ENCODE results near the gene RUVBL2. TPM values are rescaled to one million over a fixed set of nuclear protein-coding genes. Genes with fewer than 3 reads are reported as not detected.

The RUVBL2 gene
- total RNA-seq, 2 donors from 2014 or later = 110 to 126 TPM

GRCh38 chr19:49064768-49065611, 71.3 kb downstream of the RUVBL2 start, which contains the start of gene NTF4:
NTF4 (minus strand) TSS chr19:49064818; CDS start chr19:49061997, 2,821 bp downstream.
- H3K4me3 ChIP-seq = peak within 1 kb of the TSS; percentile 25 to 29
- peak; percentile 73 for DNase-seq (ENCODE audit: low spot score)
- H3K36me3 ChIP-seq = no peaks in the 10 kb centered on the region
- H3K4me1 ChIP-seq (replicated peaks) = no peaks in the 10 kb centered on the region
- peak within 1 kb of the TSS; percentile 70 to 76 for H3K27ac ChIP-seq
- intact Hi-C loops (cut with DNase I) = no loop called here
- H3K27me3 ChIP-seq (replicated peaks; ENCODE audit: insufficient read depth) = no peaks in the 10 kb centered on the region
- 7% methylated on average over 29 of the region's 53 CpGs for WGBS
- no peaks in the 10 kb centered on the region for H3K9me3 ChIP-seq
- TF ChIP-seq, protein P1, sequence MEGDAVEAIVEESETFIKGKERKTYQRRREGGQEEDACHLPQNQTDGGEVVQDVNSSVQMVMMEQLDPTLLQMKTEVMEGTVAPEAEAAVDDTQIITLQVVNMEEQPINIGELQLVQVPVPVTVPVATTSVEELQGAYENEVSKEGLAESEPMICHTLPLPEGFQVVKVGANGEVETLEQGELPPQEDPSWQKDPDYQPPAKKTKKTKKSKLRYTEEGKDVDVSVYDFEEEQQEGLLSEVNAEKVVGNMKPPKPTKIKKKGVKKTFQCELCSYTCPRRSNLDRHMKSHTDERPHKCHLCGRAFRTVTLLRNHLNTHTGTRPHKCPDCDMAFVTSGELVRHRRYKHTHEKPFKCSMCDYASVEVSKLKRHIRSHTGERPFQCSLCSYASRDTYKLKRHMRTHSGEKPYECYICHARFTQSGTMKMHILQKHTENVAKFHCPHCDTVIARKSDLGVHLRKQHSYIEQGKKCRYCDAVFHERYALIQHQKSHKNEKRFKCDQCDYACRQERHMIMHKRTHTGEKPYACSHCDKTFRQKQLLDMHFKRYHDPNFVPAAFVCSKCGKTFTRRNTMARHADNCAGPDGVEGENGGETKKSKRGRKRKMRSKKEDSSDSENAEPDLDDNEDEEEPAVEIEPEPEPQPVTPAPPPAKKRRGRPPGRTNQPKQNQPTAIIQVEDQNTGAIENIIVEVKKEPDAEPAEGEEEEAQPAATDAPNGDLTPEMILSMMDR (IDR thresholded peaks at IDR 0.05) = no peak
- TF ChIP-seq POLR2AphosphoS5 (IDR thresholded peaks at IDR 0.05) (no peak), POLR2A (IDR thresholded peaks at IDR 0.05) (no peak)

Small RNA genes within 50 kb of the gene (microRNA-seq; reads per million reads assigned to microRNA genes)
- not detected for gene MIR6798

Small RNA genes within 50 kb of the gene (small RNA-seq; reads per million reads assigned to genes)
- gene MIR6798 = 0 reads per million in 2 donors

Other genes with a start within 250 kb of the RUVBL2 start
- gene IZUMO1, start 247.0 kb upstream of the RUVBL2 start, total RNA-seq = 1 to 10 TPM in 1 of 2 donors, not detected in 1; 6.4 TPM
- 1 to 10 TPM; 2.1 to 4.1 TPM for gene FUT1, start 241.2 kb upstream of the RUVBL2 start, total RNA-seq
- gene FGF21, start 238.4 kb upstream of the RUVBL2 start, total RNA-seq = not detected
- gene BCAT2, start 182.9 kb upstream of the RUVBL2 start, total RNA-seq = 10 to 100 TPM; 71.8 to 92.0 TPM
- gene HSD17B14, start 157.4 kb upstream of the RUVBL2 start, total RNA-seq = 10 to 100 TPM; 11.0 to 11.2 TPM
- gene PLEKHA4, start 125.3 kb upstream of the RUVBL2 start, total RNA-seq = 10 to 100 TPM in 1 of 2 donors, 1 to 10 TPM in 1; 9.4 to 22.9 TPM
- gene PPP1R15A, start 121.5 kb upstream of the RUVBL2 start, total RNA-seq = 10 to 100 TPM; 35.1 to 49.0 TPM
- gene TULP2, start 95.1 kb upstream of the RUVBL2 start, total RNA-seq = 10 to 100 TPM in 1 of 2 donors, not detected in 1; 10.7 TPM
- gene NUCB1, start 93.6 kb upstream of the RUVBL2 start, total RNA-seq = 100 to 1,000 TPM; 432 to 441 TPM
- gene DHDH, start 60.2 kb upstream of the RUVBL2 start, total RNA-seq = 10 to 100 TPM in 1 of 2 donors, 1 to 10 TPM in 1; 4.6 to 12.6 TPM
- gene BAX, start 39.0 kb upstream of the RUVBL2 start, total RNA-seq = 10 to 100 TPM; 52.1 to 62.3 TPM
- 1,000 to 10,000 TPM; 1,764 to 2,124 TPM for gene FTL, start 28.6 kb upstream of the RUVBL2 start, total RNA-seq
- 10 to 100 TPM; 47.3 to 52.0 TPM for gene GYS1, start 578 bp upstream of the RUVBL2 start, total RNA-seq
- gene LHB, start 23.2 kb downstream of the RUVBL2 start, total RNA-seq = 1 to 10 TPM in 1 of 2 donors, not detected in 1; 5.2 TPM
- not detected for gene CGB3, start 30.4 kb downstream of the RUVBL2 start, total RNA-seq
- gene CGB2, start 38.0 kb downstream of the RUVBL2 start, total RNA-seq = not detected
- not detected for gene CGB1, start 43.0 kb downstream of the RUVBL2 start, total RNA-seq
- not detected for gene CGB5, start 50.0 kb downstream of the RUVBL2 start, total RNA-seq
- not detected for gene CGB8, start 55.2 kb downstream of the RUVBL2 start, total RNA-seq
- 1 to 10 TPM; 2.0 to 2.1 TPM for gene CGB7, start 63.9 kb downstream of the RUVBL2 start, total RNA-seq
- gene NTF4, start 70.9 kb downstream of the RUVBL2 start, total RNA-seq = 10 to 100 TPM in 1 of 2 donors, 1 to 10 TPM in 1; 7.0 to 24.4 TPM
- not detected for gene KCNA7, start 78.8 kb downstream of the RUVBL2 start, total RNA-seq
- gene SNRNP70, start 91.6 kb downstream of the RUVBL2 start, total RNA-seq = 100 to 1,000 TPM; 318 to 391 TPM
- gene LIN7B, start 120.5 kb downstream of the RUVBL2 start, total RNA-seq = 10 to 100 TPM; 31.2 to 64.3 TPM
- gene C19orf73, start 125.3 kb downstream of the RUVBL2 start, total RNA-seq = 10 to 100 TPM in 1 of 2 donors, 1 to 10 TPM in 1; 2.2 to 11.1 TPM
- 10 to 100 TPM; 12.3 to 18.2 TPM for gene PPFIA3, start 125.7 kb downstream of the RUVBL2 start, total RNA-seq
- 1 to 10 TPM; 3.8 to 6.7 TPM for gene HRC, start 161.5 kb downstream of the RUVBL2 start, total RNA-seq
- 100 to 1,000 TPM in 1 of 2 donors, 10 to 100 TPM in 1; 99.0 to 126 TPM for gene TRPM4, start 163.9 kb downstream of the RUVBL2 start, total RNA-seq

All from prostate gland (tissue), 2 donors.